Measurements from ENCODE around the gene ZNF804A.

ZNF804A gene

GRCh38 chr2:184799379-184799778 lies 201.1 kb downstream of the ZNF804A start:
- no peak for TF ChIP-seq MYC (IDR thresholded peaks at IDR 0.05; ENCODE audit: low read depth, low read length)
- TF ChIP-seq MAX (IDR thresholded peaks at IDR 0.05; ENCODE audit: low read depth, low read length): no peak
- no peak for TF ChIP-seq CTCF (IDR thresholded peaks at IDR 0.05; ENCODE audit: low read depth, low read length)
- no peak for TF ChIP-seq POLR2A (IDR thresholded peaks at IDR 0.05; ENCODE audit: extremely low read depth, insufficient read length)
- DNase-seq (ENCODE audit: low read depth): peak; percentile 6
- no peak overlapping the region for H3K4me3 ChIP-seq (ENCODE audit: low read depth, low read length)

GRCh38 chr2:184814421-184814820 lies 216.1 kb downstream of the ZNF804A start:
- H3K4me3 ChIP-seq (ENCODE audit: low read depth, low read length): no peak overlapping the region
- no peak for DNase-seq (ENCODE audit: low read depth)
- TF ChIP-seq POLR2A (IDR thresholded peaks at IDR 0.05; ENCODE audit: extremely low read depth, insufficient read length) (no peak), CTCF (IDR thresholded peaks at IDR 0.05; ENCODE audit: low read depth, low read length) (no peak)

- no peak for DNase-seq (ENCODE audit: low read depth)
- TF ChIP-seq POLR2A (IDR thresholded peaks at IDR 0.05; ENCODE audit: extremely low read depth, insufficient read length) (no peak), MYC (IDR thresholded peaks at IDR 0.05; ENCODE audit: low read depth, low read length) (no peak), MAX (IDR thresholded peaks at IDR 0.05; ENCODE audit: low read depth, low read length) (no peak), CTCF (IDR thresholded peaks at IDR 0.05; ENCODE audit: low read depth, low read length) (no peak)
- H3K4me3 ChIP-seq (ENCODE audit: low read depth, low read length): no peak overlapping the region
Measured at GRCh38 chr2:184815824-184816223, 217.5 kb downstream of the ZNF804A start.

- TF ChIP-seq MYC (IDR thresholded peaks at IDR 0.05; ENCODE audit: low read depth, low read length) (no peak), CTCF (IDR thresholded peaks at IDR 0.05; ENCODE audit: low read depth, low read length) (no peak), MAX (IDR thresholded peaks at IDR 0.05; ENCODE audit: low read depth, low read length) (no peak), POLR2A (IDR thresholded peaks at IDR 0.05; ENCODE audit: extremely low read depth, insufficient read length) (no peak)
- no peak overlapping the region for H3K4me3 ChIP-seq (ENCODE audit: low read depth, low read length)
- DNase-seq (ENCODE audit: low read depth): no peak
Measured at GRCh38 chr2:184824597-184824996, 226.3 kb downstream of the ZNF804A start.

- no peak for TF ChIP-seq POLR2A (IDR thresholded peaks at IDR 0.05; ENCODE audit: extremely low read depth, insufficient read length)
- no peak for TF ChIP-seq MYC (IDR thresholded peaks at IDR 0.05; ENCODE audit: low read depth, low read length)
- no peak for TF ChIP-seq CTCF (IDR thresholded peaks at IDR 0.05; ENCODE audit: low read depth, low read length)
- TF ChIP-seq MAX (IDR thresholded peaks at IDR 0.05; ENCODE audit: low read depth, low read length): no peak
- H3K4me3 ChIP-seq (ENCODE audit: low read depth, low read length): no peak overlapping the region
- DNase-seq (ENCODE audit: low read depth): no peak
Measured at GRCh38 chr2:184830531-184830930, 232.2 kb downstream of the ZNF804A start.

GRCh38 chr2:184834699-184835397 lies 236.5 kb downstream of the ZNF804A start:
- no peak overlapping the region for H3K4me3 ChIP-seq (ENCODE audit: low read depth, low read length)
- TF ChIP-seq MAX (IDR thresholded peaks at IDR 0.05; ENCODE audit: low read depth, low read length): no peak
- TF ChIP-seq POLR2A (IDR thresholded peaks at IDR 0.05; ENCODE audit: extremely low read depth, insufficient read length): no peak
- no peak for TF ChIP-seq MYC (IDR thresholded peaks at IDR 0.05; ENCODE audit: low read depth, low read length)
- TF ChIP-seq CTCF (IDR thresholded peaks at IDR 0.05; ENCODE audit: low read depth, low read length): no peak
- DNase-seq (ENCODE audit: low read depth): no peak
